HEK293 (cell line): ENCODE measurements around the gene BIRC7.

Experiments
- KLF16 ChIP-seq: fragments of 450-650 bp; formaldehyde crosslinking; IDR thresholded peaks from 2 replicates; pipeline ENCODE4 v1.5.1; 2017; ENCODE audit warnings: missing biosample characterization, missing genetic modification characterization
- PBX3 ChIP-seq: sonication (generic); formaldehyde crosslinking; IDR thresholded peaks from 2 replicates; pipeline ENCODE4 v1.8.1; 2022; ENCODE audit warnings: mild to moderate bottlenecking, moderate library complexity, missing genetic modification reagents
- PRDM1 ChIP-seq: fragments of 450-650 bp; formaldehyde crosslinking; IDR thresholded peaks from 2 replicates; pipeline ENCODE4; 2016; ENCODE audit warnings: missing biosample characterization, missing genetic modification characterization
- ZBTB44 ChIP-seq: fragments of 450-650 bp; IDR thresholded peaks from 2 replicates; pipeline ENCODE4 v1.5.1; 2018; ENCODE audit warnings: missing biosample characterization, mild to moderate bottlenecking, missing genetic modification characterization
- ZFP41 ChIP-seq: fragments of 450-650 bp; formaldehyde crosslinking; IDR thresholded peaks from 2 replicates; pipeline ENCODE4 v1.5.1; 2016; ENCODE audit warnings: missing biosample characterization, missing genetic modification characterization, borderline replicate concordance
- ZNF10 ChIP-seq: fragments of 450-650 bp; formaldehyde crosslinking; IDR thresholded peaks from 2 replicates; pipeline ENCODE4 v1.5.1; 2017; ENCODE audit warnings: missing biosample characterization, missing genetic modification characterization
- ZNF266 ChIP-seq: fragments of 450-650 bp; formaldehyde crosslinking; IDR thresholded peaks from 2 replicates; pipeline ENCODE4 v1.5.1; 2016; ENCODE audit warnings: missing biosample characterization, missing genetic modification characterization, low read depth
- ZNF423 ChIP-seq: fragments of 450-650 bp; formaldehyde crosslinking; IDR thresholded peaks from 2 replicates; pipeline ENCODE4 v1.5.1; 2016; ENCODE audit warnings: missing biosample characterization, missing genetic modification characterization
- ZNF670 ChIP-seq: fragments of 450-650 bp; formaldehyde crosslinking; IDR thresholded peaks from 2 replicates; pipeline ENCODE4 v1.5.1; 2016; ENCODE audit warnings: missing biosample characterization, missing genetic modification characterization, low read depth
- ZNF785 ChIP-seq: fragments of 450-650 bp; formaldehyde crosslinking; IDR thresholded peaks from 2 replicates; pipeline ENCODE4 v1.5.1; 2016; ENCODE audit warnings: missing biosample characterization, missing genetic modification characterization
- ZSCAN4 ChIP-seq: fragments of 450-650 bp; formaldehyde crosslinking; IDR thresholded peaks from 2 replicates; pipeline ENCODE4 v1.5.1; 2017; ENCODE audit warnings: missing biosample characterization, missing genetic modification characterization
- TF ChIP-seq, protein P1 (sequence below): fragments of 450-650 bp; formaldehyde crosslinking; IDR thresholded peaks from 2 replicates; pipeline ENCODE4 v1.5.1; 2016; ENCODE audit warnings: missing biosample characterization, missing genetic modification characterization
- TF ChIP-seq, protein P2 (sequence below): fragments of 450-650 bp; formaldehyde crosslinking; IDR thresholded peaks from 2 replicates; pipeline ENCODE4 v1.5.1; 2016; ENCODE audit warnings: missing biosample characterization, missing genetic modification characterization

- TF ChIP-seq ZBTB44 (tag by site-specific recombination) (no peak), KLF16 (tag by site-specific recombination) (no peak), ZFP41 (tag by site-specific recombination) (no peak), ZNF670 (tag by site-specific recombination) (no peak), ZNF785 (tag by site-specific recombination) (no peak), ZNF423 (tag by site-specific recombination) (no peak), PBX3 (no peak), ZNF266 (tag by site-specific recombination) (no peak), ZNF10 (no peak), ZSCAN4 (tag by site-specific recombination) (no peak), PRDM1 (tag by site-specific recombination) (no peak)
- TF ChIP-seq, protein P1, sequence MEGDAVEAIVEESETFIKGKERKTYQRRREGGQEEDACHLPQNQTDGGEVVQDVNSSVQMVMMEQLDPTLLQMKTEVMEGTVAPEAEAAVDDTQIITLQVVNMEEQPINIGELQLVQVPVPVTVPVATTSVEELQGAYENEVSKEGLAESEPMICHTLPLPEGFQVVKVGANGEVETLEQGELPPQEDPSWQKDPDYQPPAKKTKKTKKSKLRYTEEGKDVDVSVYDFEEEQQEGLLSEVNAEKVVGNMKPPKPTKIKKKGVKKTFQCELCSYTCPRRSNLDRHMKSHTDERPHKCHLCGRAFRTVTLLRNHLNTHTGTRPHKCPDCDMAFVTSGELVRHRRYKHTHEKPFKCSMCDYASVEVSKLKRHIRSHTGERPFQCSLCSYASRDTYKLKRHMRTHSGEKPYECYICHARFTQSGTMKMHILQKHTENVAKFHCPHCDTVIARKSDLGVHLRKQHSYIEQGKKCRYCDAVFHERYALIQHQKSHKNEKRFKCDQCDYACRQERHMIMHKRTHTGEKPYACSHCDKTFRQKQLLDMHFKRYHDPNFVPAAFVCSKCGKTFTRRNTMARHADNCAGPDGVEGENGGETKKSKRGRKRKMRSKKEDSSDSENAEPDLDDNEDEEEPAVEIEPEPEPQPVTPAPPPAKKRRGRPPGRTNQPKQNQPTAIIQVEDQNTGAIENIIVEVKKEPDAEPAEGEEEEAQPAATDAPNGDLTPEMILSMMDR (tag by site-specific recombination), result no peak
- TF ChIP-seq, protein P2, sequence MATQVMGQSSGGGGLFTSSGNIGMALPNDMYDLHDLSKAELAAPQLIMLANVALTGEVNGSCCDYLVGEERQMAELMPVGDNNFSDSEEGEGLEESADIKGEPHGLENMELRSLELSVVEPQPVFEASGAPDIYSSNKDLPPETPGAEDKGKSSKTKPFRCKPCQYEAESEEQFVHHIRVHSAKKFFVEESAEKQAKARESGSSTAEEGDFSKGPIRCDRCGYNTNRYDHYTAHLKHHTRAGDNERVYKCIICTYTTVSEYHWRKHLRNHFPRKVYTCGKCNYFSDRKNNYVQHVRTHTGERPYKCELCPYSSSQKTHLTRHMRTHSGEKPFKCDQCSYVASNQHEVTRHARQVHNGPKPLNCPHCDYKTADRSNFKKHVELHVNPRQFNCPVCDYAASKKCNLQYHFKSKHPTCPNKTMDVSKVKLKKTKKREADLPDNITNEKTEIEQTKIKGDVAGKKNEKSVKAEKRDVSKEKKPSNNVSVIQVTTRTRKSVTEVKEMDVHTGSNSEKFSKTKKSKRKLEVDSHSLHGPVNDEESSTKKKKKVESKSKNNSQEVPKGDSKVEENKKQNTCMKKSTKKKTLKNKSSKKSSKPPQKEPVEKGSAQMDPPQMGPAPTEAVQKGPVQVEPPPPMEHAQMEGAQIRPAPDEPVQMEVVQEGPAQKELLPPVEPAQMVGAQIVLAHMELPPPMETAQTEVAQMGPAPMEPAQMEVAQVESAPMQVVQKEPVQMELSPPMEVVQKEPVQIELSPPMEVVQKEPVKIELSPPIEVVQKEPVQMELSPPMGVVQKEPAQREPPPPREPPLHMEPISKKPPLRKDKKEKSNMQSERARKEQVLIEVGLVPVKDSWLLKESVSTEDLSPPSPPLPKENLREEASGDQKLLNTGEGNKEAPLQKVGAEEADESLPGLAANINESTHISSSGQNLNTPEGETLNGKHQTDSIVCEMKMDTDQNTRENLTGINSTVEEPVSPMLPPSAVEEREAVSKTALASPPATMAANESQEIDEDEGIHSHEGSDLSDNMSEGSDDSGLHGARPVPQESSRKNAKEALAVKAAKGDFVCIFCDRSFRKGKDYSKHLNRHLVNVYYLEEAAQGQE (tag by site-specific recombination), result no peak
Measured at GRCh38 chr20:63255931-63256704, 20.4 kb downstream of the BIRC7 start.
